ENCODE measurements around the gene IRF6. TPM values are rescaled to one million over a fixed set of nuclear protein-coding genes. Genes with fewer than 3 reads are reported as not detected.

IRF6 gene
- total RNA-seq, 1 experiment from 2014 or later: 35.2 TPM

GRCh38 chr1:209855006-209855405 is 49.1 kb upstream of the IRF6 start:
- ChIA-PET POLR2A (no interaction called here), CTCF (interaction anchor here (0.8 kb wide), 1 partner anchor 15 kb away, joined by 3 read pairs; no protein-coding TSS in a partner anchor)
- no TSS peak for BruUV-seq (replicated peaks)

GRCh38 chr1:209854196-209854595 is 48.3 kb upstream of the IRF6 start:
- Histone ChIP-seq H3K9ac (ENCODE audit: low read length) (no peak overlapping the region), H4K20me1 (ENCODE audit: insufficient read depth) (no peaks in the 10 kb centered on the region), H3K79me2 (ENCODE audit: insufficient read depth, low read length) (peaks cover 3% of the 10 kb centered on the region; the same call in 1 of the 2 replicates), H2AFZ (ENCODE audit: low read depth, low read length, poor library complexity, severe bottlenecking) (no peak overlapping the region), H3K27me3 (ENCODE audit: insufficient read depth, low read length) (no peaks in the 10 kb centered on the region), H3K36me3 (ENCODE audit: control insufficient read depth in 1 of 2, insufficient read depth in 2 of 2, low read length in 2 of 2) (peaks cover 17 to 42% of the 10 kb centered on the region in 2 experiments), H3K4me1 (ENCODE audit: control insufficient read depth in 1 of 2, insufficient read depth in 2 of 2, low read length in 2 of 2) (no peaks in the 10 kb centered on the region), H3K27ac (ENCODE audit: low read depth, low read length) (no peak overlapping the region), H3K9me3 (ENCODE audit: control insufficient read depth in 1 of 2, insufficient read depth in 1 of 2, low read depth in 1 of 2, low read length in 2 of 2) (no peaks in the 10 kb centered on the region), H3K4me2 (ENCODE audit: low read length) (no peak overlapping the region), H3K9me2 (ENCODE audit: insufficient read depth) (no peaks in the 10 kb centered on the region), H3K4me3 (replicated peaks in 1 of 2; ENCODE audit: low read depth in 1 of 2, low read length in 2 of 2) (no peak overlapping the region)
- RAD21 ChIA-PET (ENCODE audit: low non-redundant PET in 1 of 2, low total read pairs in 2 of 2, uncharacterized antibody in 2 of 2, unreplicated experiment in 2 of 2): no interaction called here
- ATAC-seq (no peak), DNase-seq (ENCODE audit: low read depth, low spot score) (no peak)
- no TSS peak for BruUV-seq (replicated peaks)
- POLR2A ChIA-PET: no interaction called here
- CTCF ChIA-PET: interaction anchor here (0.8 kb wide), 1 partner anchor 14 kb away, joined by 3 read pairs; no protein-coding TSS in a partner anchor
- intact Hi-C loops (cut with micrococcal nuclease): no loop called here
- TF ChIP-seq EGR1 (IDR thresholded peaks at IDR 0.05; ENCODE audit: low read depth): no peak
- TF ChIP-seq POLR2A (IDR thresholded peaks at IDR 0.05; ENCODE audit: borderline replicate concordance, extremely low read depth, insufficient read depth, insufficient read length): no peak
- TF ChIP-seq MAX (IDR thresholded peaks at IDR 0.05): no peak
- TF ChIP-seq ZFX (IDR thresholded peaks at IDR 0.05): no peak
- TF ChIP-seq YY1 (IDR thresholded peaks at IDR 0.05; ENCODE audit: extremely low read depth, insufficient replicate concordance, low read depth, low read length): no peak
- no peak for TF ChIP-seq ATF3 (IDR thresholded peaks at IDR 0.05)
- TF ChIP-seq RAD21 (IDR thresholded peaks at IDR 0.05; ENCODE audit: low read depth): no peak
- TF ChIP-seq ZNF274 (IDR thresholded peaks at IDR 0.05; ENCODE audit: low read depth, low read length): no peak
- no peak for TF ChIP-seq SP1 (IDR thresholded peaks at IDR 0.05; ENCODE audit: low read depth)
- TF ChIP-seq JUND (IDR thresholded peaks at IDR 0.05): no peak
- TF ChIP-seq FOSL1 (IDR thresholded peaks at IDR 0.05; ENCODE audit: low read depth): no peak
- no peak for TF ChIP-seq CTCF (IDR thresholded peaks at IDR 0.05 in 2 of 3, conservative IDR thresholded peaks at IDR 0.05 in 1 of 3; ENCODE audit: borderline replicate concordance in 1 of 3, insufficient read depth in 1 of 3, low read depth in 2 of 3, low read length in 2 of 3)

More at GRCh38 chr1:209855006-209855405, 49.1 kb upstream of the IRF6 start:
- no peaks in the 10 kb centered on the region for H4K20me1 ChIP-seq (ENCODE audit: insufficient read depth)
- H3K79me2 ChIP-seq (ENCODE audit: insufficient read depth, low read length): no peaks in the 10 kb centered on the region
- peaks cover 17 to 33% of the 10 kb centered on the region in 2 experiments for H3K36me3 ChIP-seq (ENCODE audit: control insufficient read depth in 1 of 2, insufficient read depth in 2 of 2, low read length in 2 of 2)
- DNase-seq (ENCODE audit: low read depth, low spot score) (no peak), ATAC-seq (no peak)
- no peaks in the 10 kb centered on the region for H3K9me2 ChIP-seq (ENCODE audit: insufficient read depth)
- no peak overlapping the region for H3K27ac ChIP-seq (ENCODE audit: low read depth, low read length)
- intact Hi-C loops (cut with micrococcal nuclease): no loop called here
- H3K27me3 ChIP-seq (ENCODE audit: insufficient read depth, low read length): no peaks in the 10 kb centered on the region
- H3K4me1 ChIP-seq (ENCODE audit: control insufficient read depth in 1 of 2, insufficient read depth in 2 of 2, low read length in 2 of 2): no peaks in the 10 kb centered on the region
- H3K4me3 ChIP-seq (replicated peaks in 1 of 2; ENCODE audit: low read depth in 1 of 2, low read length in 2 of 2): no peak overlapping the region
- H3K9me3 ChIP-seq (ENCODE audit: control insufficient read depth in 1 of 2, insufficient read depth in 1 of 2, low read depth in 1 of 2, low read length in 2 of 2): no peaks in the 10 kb centered on the region
- RAD21 ChIA-PET (ENCODE audit: low non-redundant PET in 1 of 2, low total read pairs in 2 of 2, uncharacterized antibody in 2 of 2, unreplicated experiment in 2 of 2): no interaction called here
- TF ChIP-seq EZH2 (IDR thresholded peaks at IDR 0.05) (no peak), EGR1 (IDR thresholded peaks at IDR 0.05; ENCODE audit: low read depth) (no peak), POLR2AphosphoS5 (IDR thresholded peaks at IDR 0.05; ENCODE audit: low read depth, low read length) (no peak), RAD21 (IDR thresholded peaks at IDR 0.05; ENCODE audit: low read depth) (no peak), SRF (IDR thresholded peaks at IDR 0.05; ENCODE audit: low read depth) (no peak), ATF3 (IDR thresholded peaks at IDR 0.05) (no peak), SP1 (IDR thresholded peaks at IDR 0.05; ENCODE audit: low read depth) (no peak), POLR2A (IDR thresholded peaks at IDR 0.05; ENCODE audit: borderline replicate concordance, extremely low read depth, insufficient read depth, insufficient read length) (no peak), EZH2phosphoT487 (IDR thresholded peaks at IDR 0.05; ENCODE audit: borderline replicate concordance) (no peak), SIN3A (IDR thresholded peaks at IDR 0.05; ENCODE audit: low read depth) (no peak), ZFX (IDR thresholded peaks at IDR 0.05) (no peak), JUND (IDR thresholded peaks at IDR 0.05) (no peak), FOSL1 (IDR thresholded peaks at IDR 0.05; ENCODE audit: low read depth) (no peak)
- H3K4me2 ChIP-seq (ENCODE audit: low read length): no peak overlapping the region
- no peak overlapping the region for H2AFZ ChIP-seq (ENCODE audit: low read depth, low read length, poor library complexity, severe bottlenecking)
- H3K9ac ChIP-seq (ENCODE audit: low read length): no peak overlapping the region
